NCI-H2107 treated with DMSO at 0.1 percent for 48 hours (cell line): ENCODE data around the gene CAMK2D.

ENCODE experiments used
- DNase-seq: peaks from one replicate; lab custom pipeline; 2025; ENCODE audit not compliant: unreplicated experiment; lab: John Stamatoyannopoulos, UW

The CAMK2D gene

DNA sequence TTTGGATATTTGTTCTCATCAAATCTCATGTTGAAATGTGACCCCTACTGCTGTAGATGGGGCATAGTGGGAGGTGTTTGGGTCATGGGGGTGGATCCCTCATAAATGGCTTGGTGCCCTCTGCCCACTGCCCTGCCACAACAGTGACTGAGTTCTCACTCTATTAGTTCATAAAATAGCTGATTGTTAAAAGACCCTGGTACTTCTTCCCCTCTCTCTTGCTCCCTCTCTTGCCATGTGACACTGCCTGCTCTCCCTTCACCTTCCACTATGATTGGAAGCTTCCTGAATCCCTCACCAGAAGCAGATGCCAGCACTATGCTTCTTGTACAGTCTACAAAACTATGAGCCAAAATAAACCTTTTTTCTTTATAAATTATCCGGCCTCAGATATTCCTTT, 182.2 kb downstream of the CAMK2D start:
- no peak for DNase-seq

DNA sequence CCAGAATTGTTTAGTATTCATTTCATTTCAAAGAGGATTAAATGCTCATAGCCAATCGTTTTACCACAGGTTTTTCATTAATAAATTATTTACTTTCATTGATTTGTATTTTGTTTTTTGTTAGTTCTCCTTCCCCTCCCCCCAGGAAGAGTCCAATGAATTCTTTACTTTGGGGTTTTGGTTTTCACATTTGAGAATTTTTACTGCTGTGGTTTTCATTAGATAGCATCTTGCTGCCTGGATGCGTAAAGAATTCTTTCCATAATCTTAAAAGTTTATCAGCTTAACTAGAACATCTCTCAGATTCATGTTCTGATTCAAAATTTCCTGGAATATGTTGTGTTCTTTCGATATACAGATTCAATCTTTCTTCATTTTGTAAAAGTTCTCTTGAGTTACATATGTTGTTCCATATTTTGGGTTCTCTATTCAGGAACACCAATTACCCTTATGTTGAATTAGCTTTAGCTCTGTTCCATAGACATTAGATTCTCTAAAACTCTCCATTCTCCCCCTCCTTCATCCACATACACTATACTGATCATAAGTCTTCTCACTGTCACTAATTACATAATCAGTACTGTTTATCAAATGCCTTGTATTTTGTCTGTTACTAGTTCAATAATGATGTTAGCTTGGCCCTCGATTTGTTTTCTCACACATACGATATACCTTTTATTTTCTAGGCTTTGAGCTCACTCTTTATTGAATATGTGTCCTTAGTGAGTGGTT, 184.4 kb downstream of the CAMK2D start:
- DNase-seq: no peak

DNA sequence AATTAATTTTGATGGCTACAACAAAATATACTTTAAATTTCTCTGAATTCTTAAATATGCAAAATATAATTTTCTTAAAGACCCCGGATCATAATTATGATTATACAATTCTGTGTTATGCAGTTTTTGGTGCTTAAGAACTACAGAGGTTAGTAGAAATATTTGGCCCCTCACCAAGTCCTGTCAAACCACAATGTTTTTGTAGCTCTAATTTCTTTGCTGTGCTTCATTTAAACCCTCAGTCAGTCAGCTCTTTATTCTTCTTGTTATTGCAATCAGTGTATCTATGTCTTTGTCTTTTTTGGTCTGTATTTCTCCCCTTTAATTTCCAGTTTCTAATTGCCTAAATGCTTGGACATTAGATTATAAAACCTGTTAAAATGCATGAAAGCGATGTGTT, 186.1 kb downstream of the CAMK2D start:
- DNase-seq: no peak

DNA sequence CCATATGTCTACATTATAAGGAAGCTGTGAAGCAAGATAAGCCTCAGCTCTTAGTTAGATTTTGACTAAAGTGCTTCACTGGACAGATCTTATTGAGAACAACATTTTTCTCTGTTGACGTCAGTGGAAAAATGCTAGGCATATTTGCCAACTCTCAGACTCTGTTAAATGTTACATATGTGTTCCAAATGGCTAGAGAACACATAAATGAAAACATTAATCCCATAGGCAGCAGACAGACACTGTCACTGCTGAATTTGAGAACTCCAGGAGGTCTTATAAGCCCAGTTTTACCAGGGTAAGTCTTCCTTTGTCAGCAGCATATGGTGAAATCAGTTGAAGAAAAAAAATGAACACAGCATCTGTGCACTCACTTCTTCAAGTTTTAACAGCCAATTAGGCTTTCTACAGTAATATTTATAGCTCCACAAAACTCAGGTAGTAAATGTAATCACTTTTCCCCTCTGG, 186.9 kb downstream of the CAMK2D start:
- DNase-seq: no peak

DNA sequence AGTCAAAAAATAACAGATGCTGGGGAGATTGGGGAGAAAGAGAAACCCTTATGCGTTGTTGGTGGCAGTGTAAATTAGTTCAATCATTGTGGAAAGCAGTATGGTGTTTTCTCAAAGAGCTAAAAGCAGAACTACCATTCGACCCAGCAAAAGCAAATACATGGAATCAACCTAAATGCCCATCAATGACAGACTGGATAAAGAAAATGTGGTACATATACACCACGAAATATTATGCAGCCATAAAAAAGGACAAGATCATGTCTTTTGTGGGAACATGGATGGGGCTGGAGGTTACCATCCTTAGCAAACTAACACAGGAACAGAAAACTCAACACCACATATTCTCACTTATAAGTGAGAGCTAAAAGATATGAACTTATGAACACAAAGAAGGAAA, 188.9 kb downstream of the CAMK2D start:
- DNase-seq: no peak

DNA sequence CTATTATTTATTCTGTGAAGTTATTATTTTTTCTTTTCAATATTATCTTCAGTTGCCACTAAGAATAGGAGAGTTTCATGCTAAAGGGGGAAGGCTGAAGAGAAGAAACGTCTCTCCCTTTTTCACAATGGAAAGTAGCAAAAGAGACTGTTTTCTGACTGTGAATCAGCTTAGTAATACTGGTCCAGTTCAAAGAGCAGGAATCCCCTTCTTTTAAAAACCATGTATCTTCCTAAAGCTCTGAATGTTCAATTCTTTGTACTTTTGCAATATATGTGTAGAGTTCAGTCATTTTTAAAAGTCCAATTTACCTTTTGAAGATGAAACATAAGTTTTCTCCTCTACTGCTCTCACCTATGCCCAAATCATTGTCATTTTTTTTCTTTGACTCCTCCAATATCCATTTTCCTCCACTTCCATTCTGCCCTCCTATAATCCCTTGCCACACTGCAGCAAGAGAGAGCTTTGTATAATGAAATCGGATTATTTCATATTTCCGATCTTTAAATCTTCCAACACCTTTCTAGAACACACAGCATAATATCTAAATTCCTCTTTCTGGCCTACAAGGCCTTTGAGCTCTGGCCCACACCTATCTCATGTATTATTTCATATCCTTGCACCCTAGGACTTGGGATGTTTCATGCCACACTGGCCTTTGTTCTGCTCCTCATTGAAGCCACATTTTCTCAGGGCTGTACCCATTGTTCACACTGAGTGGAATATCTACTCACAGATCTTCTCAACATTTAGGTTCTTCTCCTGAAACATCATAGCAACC, 195.3 kb downstream of the CAMK2D start:
- DNase-seq: no peak

DNA sequence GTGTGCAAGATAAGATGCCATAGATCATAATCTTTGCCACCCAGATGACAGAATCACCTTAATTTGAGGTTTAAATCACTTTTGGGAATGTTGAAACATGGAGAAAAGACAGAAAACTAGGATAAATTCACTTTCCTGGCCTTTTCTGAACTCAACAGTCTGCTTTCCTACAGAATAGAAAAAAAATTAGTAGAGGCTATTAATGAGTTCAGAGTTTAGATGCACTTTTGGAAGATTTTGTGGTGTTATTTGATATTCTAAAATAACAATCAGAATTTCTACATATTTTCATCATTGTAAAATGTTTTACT, 195.9 kb downstream of the CAMK2D start:
- no peak for DNase-seq

DNA sequence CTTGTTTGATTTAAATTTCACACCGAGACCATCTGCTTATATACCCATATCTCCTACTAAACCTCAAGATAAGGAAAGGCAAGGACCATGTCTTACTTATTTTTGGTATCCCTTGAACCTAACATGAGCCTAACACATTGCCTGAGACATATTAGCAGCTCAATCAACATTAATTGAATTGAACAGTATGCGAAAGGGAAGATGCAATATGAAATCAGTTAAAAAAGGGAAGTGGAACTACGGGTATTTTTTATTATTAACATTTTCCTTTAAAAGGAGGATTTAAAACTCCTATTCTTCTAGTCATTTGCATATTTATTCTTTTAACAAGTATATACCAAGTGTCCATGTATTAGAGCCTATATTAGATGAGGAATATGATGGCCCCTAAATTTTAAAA, 197.0 kb downstream of the CAMK2D start:
- DNase-seq: no peak

DNA sequence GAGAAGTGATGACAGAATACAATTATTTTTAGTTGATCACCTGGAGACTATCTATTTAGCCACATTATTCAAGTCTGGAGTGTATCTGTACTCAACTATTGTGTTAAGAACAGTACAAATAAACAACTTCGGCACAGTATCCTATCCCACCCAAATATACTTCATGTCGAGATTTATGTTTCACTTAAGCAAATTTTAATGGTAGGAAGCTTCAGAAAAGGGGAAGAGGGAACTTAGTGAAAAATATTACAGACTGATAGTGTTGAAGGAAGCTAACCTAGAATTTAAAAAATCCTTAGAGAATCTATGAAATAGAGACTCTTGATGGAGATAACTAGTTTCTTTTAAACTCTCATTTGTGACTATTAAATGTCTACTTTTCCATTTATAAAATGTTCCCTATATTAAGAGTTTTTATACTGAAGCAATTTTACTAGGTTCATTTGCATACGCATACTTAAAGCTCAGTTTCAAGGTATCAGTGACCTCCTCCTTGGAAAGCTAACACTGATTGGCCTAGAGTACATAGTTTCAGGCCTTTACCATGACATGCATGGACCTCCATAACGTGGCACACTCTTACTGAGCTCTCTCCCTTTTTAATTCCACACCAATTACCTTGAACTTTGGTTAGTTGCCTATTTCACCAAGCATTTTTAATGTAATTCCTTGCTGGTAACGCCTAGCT, 197.7 kb downstream of the CAMK2D start:
- DNase-seq: no peak

DNA sequence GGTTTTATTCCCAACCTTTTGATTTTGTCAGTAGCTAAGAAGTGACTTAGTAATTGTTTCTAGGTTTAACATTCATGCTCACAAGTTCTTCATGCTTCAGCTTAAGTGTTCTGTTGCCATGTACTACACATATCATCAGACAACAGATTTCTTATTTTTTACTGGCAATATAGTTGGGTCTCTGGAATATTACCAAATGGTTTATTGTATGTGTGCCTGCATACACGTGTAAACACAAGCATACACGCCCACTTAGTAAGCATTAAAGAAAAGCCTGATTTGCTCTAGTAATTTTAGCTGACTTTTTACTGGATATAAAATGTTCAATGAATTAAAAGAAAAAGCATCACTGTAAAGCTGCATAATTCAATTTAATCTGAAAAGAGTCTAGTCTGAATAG, 199.8 kb downstream of the CAMK2D start:
- no peak for DNase-seq

DNA sequence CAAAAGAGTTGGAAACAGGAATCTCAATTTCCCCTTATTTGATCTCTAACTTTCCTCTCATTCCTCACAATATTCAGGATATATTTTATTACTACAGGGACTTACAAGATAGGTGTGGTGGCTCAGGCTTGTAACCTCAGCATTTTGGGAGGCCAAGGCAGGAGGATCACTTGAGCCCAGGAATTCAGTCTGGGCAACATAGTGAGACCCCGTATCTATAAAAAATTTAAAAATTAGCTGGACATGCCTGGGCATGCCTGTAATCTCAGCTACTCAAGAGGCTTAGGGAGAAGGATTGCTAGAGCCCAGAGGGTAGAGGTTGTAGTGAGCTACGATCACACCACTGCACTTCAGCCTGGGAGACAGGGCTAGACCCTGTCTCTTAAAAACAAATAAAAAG, 200.4 kb downstream of the CAMK2D start:
- DNase-seq: no peak

DNA sequence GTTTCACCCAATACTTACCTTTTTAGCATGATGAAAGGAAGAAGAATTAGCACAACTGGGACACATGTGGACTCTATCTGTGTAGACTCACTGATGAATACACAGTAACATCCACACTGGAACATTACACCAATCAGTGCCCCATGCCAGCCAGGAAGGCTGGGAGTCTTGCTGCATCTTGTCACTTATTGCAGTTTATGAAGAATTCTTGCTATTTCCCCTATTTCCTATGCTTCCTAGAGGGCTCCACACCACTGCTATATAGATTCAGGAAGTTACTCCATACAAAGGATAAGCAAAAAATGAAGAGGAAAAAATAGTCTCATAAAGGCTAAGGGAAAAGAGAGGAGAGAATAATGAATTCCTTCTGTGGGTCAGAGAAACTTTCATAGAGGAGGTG, 201.0 kb downstream of the CAMK2D start:
- no peak for DNase-seq

DNA sequence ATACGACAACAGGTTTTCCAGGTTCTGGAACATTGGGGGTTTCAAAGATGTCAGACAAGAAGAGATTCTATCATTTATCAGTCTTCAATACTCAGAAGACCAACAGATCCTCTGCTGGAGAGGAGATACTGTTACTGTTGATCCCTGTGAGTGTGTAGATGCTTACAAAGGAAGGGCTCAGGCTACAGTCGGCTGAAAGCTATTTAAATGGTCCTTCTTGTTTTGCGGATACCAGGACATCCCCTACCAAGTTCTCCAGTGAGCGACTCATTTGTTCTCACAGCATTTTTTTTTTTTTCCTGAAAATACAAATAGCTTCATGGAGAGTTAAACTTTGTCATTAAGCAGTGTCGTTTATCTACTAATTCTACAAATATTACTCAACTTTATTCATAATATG, 201.6 kb downstream of the CAMK2D start:
- DNase-seq: no peak

DNA sequence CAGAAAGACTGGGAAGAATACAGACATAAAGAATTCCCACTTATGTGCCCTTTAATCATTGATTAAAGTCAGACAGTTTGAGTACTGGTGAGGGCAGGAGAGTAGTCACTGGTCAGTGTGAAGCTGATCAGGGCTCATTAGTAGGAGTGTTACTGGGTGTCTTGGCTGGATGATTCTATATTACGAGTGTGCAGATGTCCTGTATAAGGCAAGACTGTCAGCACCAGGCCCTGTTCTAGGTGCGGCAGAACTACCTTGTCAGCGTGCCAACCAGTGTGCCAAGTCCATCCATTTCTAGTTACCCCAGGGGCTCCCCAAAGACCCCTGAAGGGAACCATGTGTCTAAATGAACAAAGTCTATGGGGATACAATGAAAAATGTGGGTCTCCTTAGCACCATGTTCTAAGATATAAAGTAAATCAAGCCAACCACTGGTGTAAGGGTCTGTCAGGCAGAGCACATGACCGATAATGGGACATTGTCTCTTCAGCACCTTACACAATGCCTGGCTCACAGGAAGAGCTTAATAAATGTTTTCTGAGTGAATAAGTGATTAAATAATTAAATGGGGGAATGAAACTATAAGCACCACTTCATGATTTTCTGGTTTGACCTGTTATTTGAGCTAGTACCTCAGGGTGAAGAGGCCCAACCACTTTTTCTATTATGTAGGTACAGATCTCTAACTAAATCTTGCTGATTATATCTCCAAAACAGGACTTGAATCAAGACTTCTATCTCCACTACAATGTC, 205.0 kb downstream of the CAMK2D start:
- DNase-seq: no peak

DNA sequence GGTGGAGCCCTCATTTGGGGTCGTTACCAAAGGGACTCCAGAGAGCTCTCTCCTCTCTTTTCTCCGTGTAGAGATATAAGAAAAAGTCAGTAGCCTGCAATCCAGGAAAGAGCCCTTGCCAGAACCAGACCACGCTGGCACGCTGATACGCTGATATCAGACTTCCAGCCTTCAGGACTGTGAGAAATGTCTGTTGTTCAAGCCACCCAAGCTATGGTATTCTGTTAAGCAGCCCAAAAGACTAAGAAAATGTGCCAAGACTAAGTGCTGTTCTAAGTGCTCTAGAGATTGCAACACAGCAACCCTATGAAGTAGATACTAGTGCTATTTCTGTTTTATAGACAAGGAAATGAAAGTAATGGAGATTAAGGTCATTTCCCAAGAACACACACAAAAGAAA, 205.7 kb downstream of the CAMK2D start:
- no peak for DNase-seq

DNA sequence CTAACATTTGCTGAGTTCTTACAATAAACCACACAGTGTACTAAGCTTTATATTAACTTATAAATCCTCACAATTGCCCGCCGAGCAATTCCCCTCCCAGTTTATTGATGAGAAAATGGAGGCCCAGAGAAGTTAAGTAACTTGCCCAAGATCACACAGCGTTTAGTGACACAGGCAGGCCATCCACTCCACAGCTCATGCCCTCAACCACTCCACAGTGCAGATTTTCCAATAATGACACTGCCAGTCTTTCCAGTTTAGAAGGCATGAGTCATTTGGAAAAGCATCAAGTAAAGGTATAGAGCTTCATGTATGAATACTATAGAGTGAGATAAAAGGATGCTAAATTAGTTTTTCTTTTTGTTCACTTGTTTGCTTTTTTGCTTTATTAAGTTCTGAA, 208.5 kb downstream of the CAMK2D start:
- DNase-seq: no peak

DNA sequence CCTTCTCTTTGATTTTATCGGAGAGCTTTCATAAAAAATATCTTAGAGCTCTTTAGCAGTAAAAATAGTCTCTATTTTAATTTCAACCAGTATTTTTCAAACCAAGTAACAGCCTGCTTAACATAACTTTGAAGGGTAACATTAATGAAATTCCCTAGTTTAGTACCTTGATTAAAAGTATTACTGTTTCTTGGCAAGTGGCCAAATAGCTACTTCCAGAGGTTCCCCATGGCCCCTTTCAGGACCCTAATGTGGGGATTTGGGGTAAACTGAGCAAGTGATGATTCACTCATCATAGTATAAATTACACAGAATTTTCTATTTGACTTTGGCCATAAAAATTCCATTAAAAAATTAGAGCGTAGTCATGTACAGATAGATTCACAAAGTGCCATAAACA, 211.0 kb downstream of the CAMK2D start:
- no peak for DNase-seq

DNA sequence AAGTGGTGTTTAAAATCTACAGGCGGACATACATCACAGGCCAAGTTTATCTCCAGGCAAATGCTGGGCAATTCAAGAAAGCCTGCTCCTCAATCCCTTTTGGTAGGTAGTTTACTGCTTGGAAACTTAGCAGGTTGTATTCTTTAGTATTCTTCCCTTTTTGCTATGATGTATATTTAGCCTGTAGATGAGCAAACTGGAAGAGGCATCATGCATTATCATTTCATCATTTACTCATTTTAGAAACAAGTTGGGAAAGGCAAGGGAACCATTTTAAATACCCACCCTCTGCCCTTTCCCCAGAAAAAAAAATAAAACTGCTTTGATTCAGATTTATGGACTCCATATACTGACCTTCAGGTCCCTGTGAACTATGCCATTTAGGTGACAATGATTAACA, 213.2 kb downstream of the CAMK2D start:
- DNase-seq: no peak

DNA sequence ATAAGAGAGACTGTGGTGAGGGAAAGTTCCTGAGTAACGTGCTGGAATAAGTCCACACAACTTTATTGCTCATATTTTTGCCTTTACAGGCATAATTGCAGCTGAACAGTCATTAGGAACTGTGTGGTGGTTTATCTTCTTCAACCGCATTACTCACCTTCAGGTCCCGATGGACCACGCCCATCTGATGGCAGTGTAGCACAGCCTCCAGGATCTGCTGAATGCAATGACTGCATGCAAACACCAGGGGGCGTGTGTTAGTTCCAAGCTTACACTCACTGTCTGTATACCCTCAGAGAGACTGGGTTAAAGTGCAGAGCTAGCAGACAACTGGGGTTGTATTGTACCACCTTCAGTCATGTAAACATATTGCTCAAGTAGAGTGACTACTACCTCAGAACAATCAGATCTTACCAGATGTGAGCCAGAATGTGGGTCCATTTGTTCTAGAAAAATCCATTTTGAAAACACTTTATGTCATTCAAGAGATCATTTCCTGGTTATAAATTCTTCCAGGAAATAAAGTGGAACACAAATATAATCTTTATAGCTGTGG, 214.0 kb downstream of the CAMK2D start:
- peak; percentile 64 for DNase-seq

DNA sequence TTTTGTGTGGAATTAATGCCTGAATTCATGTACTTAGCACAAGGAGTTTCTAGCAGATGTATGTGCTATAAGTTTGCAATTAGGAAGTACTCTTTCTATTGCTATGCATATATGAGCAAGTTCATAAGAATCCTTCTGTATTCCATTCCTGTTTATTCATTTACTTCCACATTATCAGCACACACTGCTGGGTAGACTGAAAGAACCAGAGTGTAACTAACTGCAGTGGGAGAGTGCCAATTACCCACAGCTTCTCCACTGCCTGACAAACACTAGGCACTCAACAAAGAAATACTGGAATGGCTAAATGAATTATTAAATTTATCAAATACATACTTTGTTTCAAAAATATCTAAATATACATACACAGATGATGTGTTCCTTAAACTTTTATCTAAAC, 219.6 kb downstream of the CAMK2D start:
- no peak for DNase-seq

DNA sequence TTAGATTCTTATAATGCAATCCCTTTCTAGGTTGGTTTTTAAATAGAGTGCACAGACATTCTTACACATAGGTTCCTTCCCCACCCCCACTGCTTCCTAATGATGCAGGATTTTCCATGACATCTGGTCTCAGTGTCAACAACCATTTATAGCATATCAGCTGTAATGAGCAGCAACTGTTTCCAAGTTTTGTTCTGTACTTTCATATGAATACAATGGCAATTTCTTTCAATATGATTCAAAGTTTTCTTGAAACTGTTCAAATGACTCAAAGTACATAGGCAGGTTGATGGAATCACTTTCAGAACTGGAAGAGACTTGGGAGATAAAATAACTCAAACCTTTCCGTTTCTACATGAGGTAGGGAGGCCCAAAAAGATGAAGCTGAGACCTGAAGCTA, 220.7 kb downstream of the CAMK2D start:
- no peak for DNase-seq
